GM13976 (cell line): ENCODE data around the gene PTPRE.

Experiments
- DNase-seq: peaks from one replicate; pipeline ENCODE4 v3.0.0; 2012; ENCODE audit warnings: low spot score
- CTCF ChIP-seq: IDR thresholded peaks from 2 replicates; pipeline ENCODE4 v1.5.1; 2012; ENCODE audit warnings: borderline replicate concordance, mild to moderate bottlenecking; ENCODE audit not compliant: insufficient read depth; ENCODE audit errors: extremely low read depth, missing control alignments, control extremely low read depth
- in situ Hi-C: fragments of 300-500 bp; cut with MboI; formaldehyde crosslinking; loops from one replicate; pipeline ENCODE4 v1.12.0; 2022; ENCODE audit warnings: low sequenced_read_pairs, mixed read lengths, inconsistent platforms; ENCODE audit not compliant: unreplicated experiment

Gene PTPRE

GRCh38 chr10:128063736-128064107, 156.8 kb downstream of the PTPRE start:
- peak; percentile 64 for DNase-seq
- in situ Hi-C loops: no loop called here
- TF ChIP-seq CTCF: no peak

- in situ Hi-C loops: no loop called here
- peak; percentile 46 for DNase-seq
- TF ChIP-seq CTCF: no peak
These were observed 157.4 kb downstream of the PTPRE start for GRCh38 chr10:128064108-128064969.

DNA sequence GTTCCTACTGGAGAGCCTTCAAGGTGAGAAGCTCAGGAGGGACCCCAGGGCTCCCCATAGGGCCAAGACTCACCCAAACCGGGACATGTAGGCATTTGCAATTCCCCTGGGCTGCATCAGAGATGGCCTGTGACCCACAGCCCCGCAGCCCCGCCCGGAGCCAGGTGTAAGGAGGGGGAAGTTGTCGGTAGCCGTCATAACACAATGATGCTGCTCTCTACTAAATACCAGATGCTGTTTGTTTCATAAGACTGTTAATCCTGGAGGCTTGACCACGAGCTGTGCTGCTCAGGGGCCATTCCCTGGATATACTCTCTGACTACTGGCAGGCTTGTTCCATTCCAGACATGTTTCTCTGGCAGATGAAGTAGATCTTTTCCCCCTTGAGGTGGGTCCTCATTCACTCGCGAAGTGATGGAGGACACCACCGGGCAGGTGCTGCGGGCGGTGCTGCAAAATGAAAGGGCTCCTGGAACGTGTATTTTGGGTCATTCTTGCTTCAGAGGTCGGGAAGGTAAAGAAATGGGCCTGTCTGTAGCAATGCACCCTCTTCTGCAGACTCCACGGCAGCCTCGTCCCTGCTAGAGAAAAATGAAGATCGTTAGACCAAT, 158.2 kb downstream of the PTPRE start:
- TF ChIP-seq CTCF: no peak
- in situ Hi-C loops: no loop called here
- no peak for DNase-seq

- in situ Hi-C loops: no loop called here
- DNase-seq: no peak
- no peak for TF ChIP-seq CTCF
These were observed 159.1 kb downstream of the PTPRE start for GRCh38 chr10:128065881-128066534.

- in situ Hi-C loops: no loop called here
- TF ChIP-seq CTCF: no peak
- DNase-seq: no peak
These were observed 160.0 kb downstream of the PTPRE start for GRCh38 chr10:128066870-128067382.

DNA sequence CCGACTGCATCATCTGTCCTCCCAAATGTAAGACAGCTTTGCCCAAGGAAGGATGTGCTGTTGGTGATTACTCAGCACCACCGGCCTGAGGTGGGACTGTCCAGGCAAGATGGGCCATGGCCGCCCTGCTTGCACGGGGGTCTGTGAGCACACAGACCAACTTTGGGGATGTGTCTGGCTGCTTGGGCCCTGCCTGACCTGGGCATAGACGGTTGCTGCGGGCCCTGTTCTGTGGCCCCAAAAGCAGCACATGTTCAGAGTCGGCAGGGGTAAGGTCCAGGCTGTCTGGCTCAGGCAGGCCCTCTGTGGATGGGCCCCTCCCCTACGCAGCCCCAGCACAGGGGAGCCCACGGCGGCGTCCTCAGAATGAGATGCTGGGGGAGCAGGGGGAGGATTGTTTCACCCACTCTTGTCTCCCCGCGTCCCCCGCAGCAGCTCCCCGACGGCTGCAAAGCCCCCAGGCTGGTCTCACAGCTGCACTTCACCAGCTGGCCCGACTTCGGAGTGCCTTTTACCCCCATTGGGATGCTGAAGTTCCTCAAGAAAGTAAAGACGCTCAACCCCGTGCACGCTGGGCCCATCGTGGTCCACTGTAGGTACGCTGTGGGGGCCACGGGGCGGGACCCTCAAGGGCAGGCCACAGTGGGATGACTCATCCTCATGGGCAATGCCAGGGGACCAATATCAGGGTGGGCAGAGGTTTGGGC, 160.9 kb downstream of the PTPRE start:
- no peak for TF ChIP-seq CTCF
- in situ Hi-C loops: no loop called here
- no peak for DNase-seq
